GM21360 (cell line): ENCODE data around the gene UBE2D3.
"Not testable (repeated sequence)": the region's sequence is repeated elsewhere in the genome, so short reads cannot be mapped to it uniquely, and the experiment has no call there.

Experiments used
- ATAC-seq: cut with Tn5 transposase; IDR thresholded peaks from one replicate; pipeline ENCODE4 v1.9.1; 2021; ENCODE audit warnings: mild to moderate bottlenecking, moderate library complexity; ENCODE audit not compliant: unreplicated experiment

The UBE2D3 gene

GRCh38 chr4:102832105-102832504, 4.8 kb upstream of the UBE2D3 start:
- ATAC-seq: no peak

- ATAC-seq: no peak
Observed at GRCh38 chr4:102829803-102830202, 2.5 kb upstream of the UBE2D3 start.

GRCh38 chr4:102828497-102828808, 1.1 kb upstream of the UBE2D3 start:
- no peak for ATAC-seq

GRCh38 chr4:102827674-102828496, 534 bp upstream of the UBE2D3 start:
- peak; percentile 79 for ATAC-seq

GRCh38 chr4:102826105-102826889, 1.1 kb downstream of the UBE2D3 start:
- ATAC-seq: no peak

- ATAC-seq: no peak
Observed at GRCh38 chr4:102825261-102826091, 1.9 kb downstream of the UBE2D3 start.

GRCh38 chr4:102824398-102824797, 3.0 kb downstream of the UBE2D3 start:
- no peak for ATAC-seq

- no peak for ATAC-seq
Observed at GRCh38 chr4:102823897-102824296, 3.5 kb downstream of the UBE2D3 start.

- no peak for ATAC-seq
Observed at GRCh38 chr4:102823464-102823863, 3.9 kb downstream of the UBE2D3 start.

GRCh38 chr4:102819588-102820365, 7.6 kb downstream of the UBE2D3 start:
- no peak for ATAC-seq

- not testable (repeated sequence) for ATAC-seq
Observed at GRCh38 chr4:102819100-102819499, 8.3 kb downstream of the UBE2D3 start.

GRCh38 chr4:102817613-102818268, 9.6 kb downstream of the UBE2D3 start:
- ATAC-seq: no peak

GRCh38 chr4:102817021-102817605, 10.2 kb downstream of the UBE2D3 start:
- ATAC-seq: no peak

- no peak for ATAC-seq
Observed at GRCh38 chr4:102815981-102816380, 11.4 kb downstream of the UBE2D3 start.

- no peak for ATAC-seq
Observed at GRCh38 chr4:102809691-102810090, 17.7 kb downstream of the UBE2D3 start.

GRCh38 chr4:102809190-102809589, 18.2 kb downstream of the UBE2D3 start:
- ATAC-seq: no peak

GRCh38 chr4:102808009-102808408, 19.3 kb downstream of the UBE2D3 start:
- ATAC-seq: no peak

- no peak for ATAC-seq
Observed at GRCh38 chr4:102807345-102807744, 20.0 kb downstream of the UBE2D3 start.

- ATAC-seq: no peak
Observed at GRCh38 chr4:102799816-102800215, 27.5 kb downstream of the UBE2D3 start.

GRCh38 chr4:102794999-102795398, 32.4 kb downstream of the UBE2D3 start:
- no peak for ATAC-seq
